ENCODE measurements around the gene DNASE2B. TPM values are rescaled to one million over a fixed set of nuclear protein-coding genes. Genes with fewer than 3 reads are reported as not detected.
A peak's percentile ranks its signal among the peaks of the same experiment; 100 is the strongest.

DNASE2B gene
- total and polyA plus RNA-seq, 8 donors = 0.15 to 0.59 (median 0.16) TPM; not detected in 4

- no peak for FAIRE-seq
Measured at GRCh38 chr1:84403347-84403746, 5.1 kb downstream of the DNASE2B start.

GRCh38 chr1:84406346-84406861, 8.1 kb downstream of the DNASE2B start:
- no peak for TF ChIP-seq CTCF (IDR thresholded peaks at IDR 0.05)
- Histone ChIP-seq H3K9me3 (no peaks in the 10 kb centered on the region), H3K4me1 (peaks cover 17 to 23% (median 23%) of the 10 kb centered on the region in 3 donors), H3K36me3 (no peaks in the 10 kb centered on the region), H3K4me3 (no peak overlapping the region), H3K27ac (no peak overlapping the region), H3K27me3 (no peaks in the 10 kb centered on the region)
- WGBS, 2 donors = 98 to 100% methylated on average over 1 of the region's 1 CpG
- FAIRE-seq = no peak
- intact Hi-C loops (cut with DNase I) = no loop called here
- ATAC-seq = no peak
- no peak for DNase-seq

More at GRCh38 chr1:84403347-84403746, 5.1 kb downstream of the DNASE2B start:
- no peak overlapping the region for H3K4me3 ChIP-seq
- DNase-seq = no peak
- no peaks in the 10 kb centered on the region for H3K9me3 ChIP-seq
- H3K36me3 ChIP-seq = no peaks in the 10 kb centered on the region
- TF ChIP-seq CTCF (IDR thresholded peaks at IDR 0.05) = no peak
- no peak overlapping the region for H3K27ac ChIP-seq
- intact Hi-C loops (cut with DNase I) = no loop called here
- peaks cover 6 to 9% (median 7%) of the 10 kb centered on the region in 3 donors for H3K4me1 ChIP-seq
- no peak for ATAC-seq
- no peaks in the 10 kb centered on the region for H3K27me3 ChIP-seq
- 92 to 97% methylated on average over 2 of the region's 2 CpGs for WGBS, 2 donors

- DNase-seq (no peak), ATAC-seq (no peak), FAIRE-seq (no peak)
- Histone ChIP-seq H3K27ac (peak overlapping the region in 1 of 4 donors; percentile 14), H3K27me3 (no peaks in the 10 kb centered on the region), H3K4me1 (peaks cover 17 to 23% (median 23%) of the 10 kb centered on the region in 3 donors), H3K9me3 (no peaks in the 10 kb centered on the region), H3K36me3 (no peaks in the 10 kb centered on the region), H3K4me3 (no peak overlapping the region)
- no peak for TF ChIP-seq CTCF (IDR thresholded peaks at IDR 0.05)
- 30 to 39% methylated on average over 1 of the region's 1 CpG for WGBS, 2 donors
- intact Hi-C loops (cut with DNase I) = no loop called here
Measured at GRCh38 chr1:84407524-84407923, 9.2 kb downstream of the DNASE2B start.

- DNase-seq = no peak
- 90 to 94% methylated on average over 2 of the region's 2 CpGs for WGBS, 2 donors
- no peak for TF ChIP-seq CTCF (IDR thresholded peaks at IDR 0.05)
- Histone ChIP-seq H3K4me1 (peaks cover 17 to 23% (median 23%) of the 10 kb centered on the region in 3 donors), H3K27me3 (no peaks in the 10 kb centered on the region), H3K4me3 (no peak overlapping the region), H3K36me3 (no peaks in the 10 kb centered on the region), H3K27ac (peak overlapping the region in 1 of 4 donors; percentile 14), H3K9me3 (no peaks in the 10 kb centered on the region)
- no peak for FAIRE-seq
- ATAC-seq = peak in 3 of 4 donors; percentile 53 to 64 (median 62)
- intact Hi-C loops (cut with DNase I) = no loop called here
Measured at GRCh38 chr1:84407958-84408422, 9.7 kb downstream of the DNASE2B start.

GRCh38 chr1:84409888-84410287, 11.6 kb downstream of the DNASE2B start:
- DNase-seq (no peak), FAIRE-seq (peak; percentile 49), ATAC-seq (peak in 3 of 4 donors; percentile 48 to 60 (median 58))
- WGBS, 2 donors = 7 to 14% methylated on average over 2 of the region's 2 CpGs
- no peaks in the 10 kb centered on the region for H3K27me3 ChIP-seq
- H3K9me3 ChIP-seq = no peaks in the 10 kb centered on the region
- H3K4me3 ChIP-seq = no peak overlapping the region
- no peaks in the 10 kb centered on the region for H3K36me3 ChIP-seq
- peaks cover 17 to 23% (median 23%) of the 10 kb centered on the region in 3 donors for H3K4me1 ChIP-seq
- TF ChIP-seq CTCF (IDR thresholded peaks at IDR 0.05) = no peak
- H3K27ac ChIP-seq = no peak overlapping the region
- intact Hi-C loops (cut with DNase I) = no loop called here

Data from pancreas (tissue), 10 donors.